ENCODE results near the gene CPD. TPM values are rescaled to one million over a fixed set of nuclear protein-coding genes. Genes with fewer than 3 reads are reported as not detected.
"Not testable (repeated sequence)": the region's sequence is repeated elsewhere in the genome, so short reads cannot be mapped to it uniquely, and the experiment has no call there.

The CPD gene
- total RNA-seq, 2 experiments from 2014 or later = 26.2 to 30.7 TPM

GRCh38 chr17:30339086-30339485 lies 39.6 kb upstream of the CPD start:
- H3K36me3 Mint-ChIP-seq (ENCODE audit: low read depth) = no peaks in the 10 kb centered on the region
- no peak for TF ChIP-seq CTCF (IDR thresholded peaks at IDR 0.05)
- DNase-seq (no peak), ATAC-seq (ENCODE audit: poor library complexity) (no peak)
- H3K4me3 Mint-ChIP-seq = no peak overlapping the region
- no peaks in the 10 kb centered on the region for H3K9me3 ChIP-seq (ENCODE audit: control insufficient read depth in 1 of 2, insufficient read depth in 1 of 2, low read length in 2 of 2)
- H3K4me3 ChIP-seq (ENCODE audit: low read length) = no peak overlapping the region
- no peaks in the 10 kb centered on the region for H3K27me3 Mint-ChIP-seq
- no peak overlapping the region for H3K27ac Mint-ChIP-seq
- H3K9me3 Mint-ChIP-seq = no peaks in the 10 kb centered on the region
- intact Hi-C loops (cut with DNase I, micrococcal nuclease) = loop anchor here in 1 of 2 experiments (5.0 kb wide), 1 partner anchor 62 kb away; no protein-coding TSS in a partner anchor
- H3K4me1 ChIP-seq (ENCODE audit: insufficient read depth, low read length) = peaks cover 7% of the 10 kb centered on the region
- H3K27ac ChIP-seq (ENCODE audit: low read depth in 1 of 2, low read length in 2 of 2) = no peak overlapping the region
- peaks cover 14% of the 10 kb centered on the region for H3K4me1 Mint-ChIP-seq (ENCODE audit: low read depth)
- no peaks in the 10 kb centered on the region for H3K27me3 ChIP-seq (ENCODE audit: control insufficient read depth in 1 of 2, insufficient read depth in 2 of 2, low read length in 2 of 2)
- POLR2A ChIA-PET = interaction anchor here (1.3 to 2.0 kb wide), 2 partner anchors 15 to 47 kb away, joined by 3 to 5 read pairs; partner anchors contain the start of gene BLMH
- H3K36me3 ChIP-seq (ENCODE audit: insufficient read depth, low read length) = no peaks in the 10 kb centered on the region
- CTCF ChIA-PET = interaction anchor here (1.2 to 2.8 kb wide), 5 partner anchors 8 to 162 kb away, joined by 3 to 7 read pairs (median 4); no protein-coding TSS in a partner anchor

DNA sequence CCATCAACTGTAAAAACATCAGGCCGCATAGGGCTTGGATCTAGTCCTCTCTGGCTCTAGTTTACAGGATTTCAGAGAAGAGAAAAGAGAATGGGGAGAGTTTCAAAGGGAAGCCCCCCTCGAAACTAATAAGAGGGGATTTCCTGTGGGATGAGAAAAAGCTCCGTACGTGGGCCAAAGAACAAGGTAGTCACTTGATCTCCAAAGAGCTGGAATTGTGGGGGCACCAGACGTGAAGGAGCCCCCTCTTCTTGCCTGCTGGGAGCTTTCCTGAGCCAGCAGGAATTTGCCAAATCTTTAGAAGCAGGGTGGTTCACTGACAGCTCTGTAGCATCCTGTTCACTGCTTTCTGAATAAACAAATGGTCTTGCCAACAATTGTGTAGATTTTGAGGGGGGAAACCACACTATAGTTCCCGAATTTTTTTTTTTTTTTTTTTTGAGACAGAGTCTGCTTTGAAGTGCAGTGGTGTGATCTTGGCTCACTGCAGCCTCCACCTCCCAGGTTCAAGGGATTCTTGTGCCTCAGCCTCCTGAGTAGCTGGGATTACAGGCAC lies 37.8 kb upstream of the CPD start:
- Mint-ChIP-seq H3K9me3 (no peaks in the 10 kb centered on the region), H3K27me3 (no peaks in the 10 kb centered on the region), H3K36me3 (ENCODE audit: low read depth) (no peaks in the 10 kb centered on the region), H3K27ac (no peak overlapping the region), H3K4me1 (ENCODE audit: low read depth) (peaks cover 14% of the 10 kb centered on the region), H3K4me3 (no peak overlapping the region)
- no peak for TF ChIP-seq CTCF (IDR thresholded peaks at IDR 0.05)
- ChIA-PET CTCF (interaction anchor here (0.8 to 2.8 kb wide), 12 partner anchors 17 to 216 kb away, joined by 3 to 7 read pairs (median 4); partner anchors contain the start of gene GOSR1), POLR2A (interaction anchor here (0.9 to 2.0 kb wide), 3 partner anchors 17 to 49 kb away, joined by 3 to 5 read pairs (median 4); partner anchors contain the start of gene BLMH)
- Histone ChIP-seq H3K4me3 (ENCODE audit: low read length) (no peak overlapping the region), H3K27ac (ENCODE audit: low read depth in 1 of 2, low read length in 2 of 2) (no peak overlapping the region), H3K4me1 (ENCODE audit: insufficient read depth, low read length) (peaks cover 7% of the 10 kb centered on the region), H3K9me3 (ENCODE audit: control insufficient read depth in 1 of 2, insufficient read depth in 1 of 2, low read length in 2 of 2) (no peaks in the 10 kb centered on the region), H3K36me3 (ENCODE audit: insufficient read depth, low read length) (no peaks in the 10 kb centered on the region), H3K27me3 (ENCODE audit: control insufficient read depth in 1 of 2, insufficient read depth in 2 of 2, low read length in 2 of 2) (no peaks in the 10 kb centered on the region)
- DNase-seq (no peak), ATAC-seq (ENCODE audit: poor library complexity) (no peak)
- intact Hi-C loops (cut with DNase I, micrococcal nuclease) = loop anchor here (2.0 to 5.0 kb wide), 3 partner anchors 36 to 86 kb away; partner anchors contain the start of gene CPD (in 1 of the 2)

GRCh38 chr17:30341703-30342249 lies 37.0 kb upstream of the CPD start:
- Histone ChIP-seq H3K4me1 (ENCODE audit: insufficient read depth, low read length) (peaks cover 7% of the 10 kb centered on the region), H3K9me3 (ENCODE audit: control insufficient read depth in 1 of 2, insufficient read depth in 1 of 2, low read length in 2 of 2) (no peaks in the 10 kb centered on the region), H3K4me3 (ENCODE audit: low read length) (no peak overlapping the region), H3K27ac (ENCODE audit: low read depth in 1 of 2, low read length in 2 of 2) (no peak overlapping the region), H3K27me3 (ENCODE audit: control insufficient read depth in 1 of 2, insufficient read depth in 2 of 2, low read length in 2 of 2) (no peaks in the 10 kb centered on the region), H3K36me3 (ENCODE audit: insufficient read depth, low read length) (no peaks in the 10 kb centered on the region)
- ATAC-seq (ENCODE audit: poor library complexity) = no peak
- no peak overlapping the region for H3K4me3 Mint-ChIP-seq
- H3K27ac Mint-ChIP-seq = no peak overlapping the region
- H3K9me3 Mint-ChIP-seq = no peaks in the 10 kb centered on the region
- H3K36me3 Mint-ChIP-seq (ENCODE audit: low read depth) = no peaks in the 10 kb centered on the region
- ChIA-PET POLR2A (interaction anchor here (0.9 kb wide), 1 partner anchor 18 kb away, joined by 3 read pairs; no protein-coding TSS in a partner anchor), CTCF (interaction anchor here (0.7 to 2.1 kb wide), 2 partner anchors 31 to 135 kb away, joined by 3 to 4 read pairs; partner anchors contain the start of gene GOSR1)
- peaks cover 7% of the 10 kb centered on the region for H3K4me1 Mint-ChIP-seq (ENCODE audit: low read depth)
- intact Hi-C loops (cut with DNase I, micrococcal nuclease) = loop anchor here (2.0 to 5.0 kb wide), 3 partner anchors 35 to 86 kb away; partner anchors contain the start of gene CPD (in 1 of the 2)
- TF ChIP-seq CTCF (IDR thresholded peaks at IDR 0.05) = no peak
- H3K27me3 Mint-ChIP-seq = no peaks in the 10 kb centered on the region
- no peak for DNase-seq

DNA sequence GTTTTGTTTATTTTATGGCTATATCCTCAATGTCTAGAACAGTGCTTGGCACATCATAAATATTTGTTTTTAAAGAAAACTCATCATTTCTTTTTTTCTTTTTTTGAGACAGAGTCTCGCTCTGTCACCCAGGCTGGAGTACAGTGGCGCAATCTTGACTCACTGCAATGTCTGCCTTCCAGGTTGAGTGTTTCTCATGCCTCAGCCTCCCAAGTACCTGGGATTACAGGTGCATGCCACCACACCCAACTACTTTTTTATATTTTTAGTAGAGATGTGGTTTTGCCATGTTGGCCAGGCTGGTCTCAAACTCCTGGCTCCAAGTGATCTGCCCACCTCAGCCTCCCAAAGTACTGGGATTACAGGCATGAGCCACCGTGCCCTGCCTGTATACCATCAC lies 35.5 kb upstream of the CPD start:
- H3K27ac Mint-ChIP-seq, CTCF ChIA-PET: not testable (repeated sequence)
- intact Hi-C loops (cut with DNase I, micrococcal nuclease) = loop anchor here (5.0 kb wide), 2 partner anchors 34 to 84 kb away; partner anchors contain the start of gene CPD (in 1 of the 2)

More for the DNA sequence above, 35.5 kb upstream of the CPD start:
- not testable (repeated sequence) for H3K27me3 Mint-ChIP-seq; H3K4me3 Mint-ChIP-seq; H3K4me1 ChIP-seq (ENCODE audit: insufficient read depth, low read length); H3K4me1 Mint-ChIP-seq (ENCODE audit: low read depth); H3K9me3 Mint-ChIP-seq; ATAC-seq (ENCODE audit: poor library complexity); H3K4me3 ChIP-seq (ENCODE audit: low read length); DNase-seq; H3K27ac ChIP-seq (ENCODE audit: low read depth in 1 of 2, low read length in 2 of 2); H3K27me3 ChIP-seq (ENCODE audit: control insufficient read depth in 1 of 2, insufficient read depth in 2 of 2, low read length in 2 of 2); H3K36me3 Mint-ChIP-seq (ENCODE audit: low read depth); H3K9me3 ChIP-seq (ENCODE audit: control insufficient read depth in 1 of 2, insufficient read depth in 1 of 2, low read length in 2 of 2); H3K36me3 ChIP-seq (ENCODE audit: insufficient read depth, low read length)
- POLR2A ChIA-PET = interaction anchor here (1.2 kb wide), 1 partner anchor 20 kb away, joined by 3 read pairs; no protein-coding TSS in a partner anchor

All from CD4-positive, alpha-beta T cell (primary cell).